ENCODE results near the gene CDKAL1.

DNA sequence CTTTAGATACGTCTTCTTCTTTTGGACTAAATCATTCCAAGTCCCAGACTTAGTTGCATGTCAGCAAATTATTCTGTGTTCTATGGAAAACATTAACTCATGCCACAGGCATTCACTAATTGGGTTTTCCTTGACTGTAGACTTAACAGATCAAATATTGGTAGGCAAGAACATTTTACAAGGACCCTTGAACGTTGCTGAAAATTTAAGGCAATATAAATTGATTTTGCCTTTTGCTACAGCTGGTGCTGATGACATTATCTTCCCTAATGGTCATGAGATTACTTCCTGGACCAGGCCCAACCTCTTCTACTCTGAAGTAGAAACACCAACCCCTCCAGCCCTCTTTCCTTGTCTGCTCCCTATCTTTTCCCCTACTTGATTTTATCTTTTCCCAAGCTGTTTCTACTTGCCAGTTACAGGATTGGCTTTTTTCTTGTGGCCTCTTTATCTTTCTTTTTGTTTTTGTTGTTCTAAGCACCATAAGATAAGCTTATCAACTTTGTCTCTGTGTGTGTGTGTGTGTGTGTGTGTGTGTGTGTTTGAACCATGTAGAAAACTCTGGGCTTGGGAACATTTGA is 545.3 kb downstream of the CDKAL1 start:
- TF ChIP-seq SIN3A (IDR thresholded peaks at IDR 0.05; ENCODE audit: borderline replicate concordance, insufficient read depth, low read length) (no peak), POLR2AphosphoS5 (IDR thresholded peaks at IDR 0.05; ENCODE audit: low read depth, low read length) (no peak)
